Measurements from ENCODE around the gene CASK. TPM values are rescaled to one million over a fixed set of nuclear protein-coding genes. Genes with fewer than 3 reads are reported as not detected.

The CASK gene
- total and polyA plus RNA-seq, 8 donors: 7.3 to 82.0 (median 32.3) TPM

- TF ChIP-seq, protein P1, sequence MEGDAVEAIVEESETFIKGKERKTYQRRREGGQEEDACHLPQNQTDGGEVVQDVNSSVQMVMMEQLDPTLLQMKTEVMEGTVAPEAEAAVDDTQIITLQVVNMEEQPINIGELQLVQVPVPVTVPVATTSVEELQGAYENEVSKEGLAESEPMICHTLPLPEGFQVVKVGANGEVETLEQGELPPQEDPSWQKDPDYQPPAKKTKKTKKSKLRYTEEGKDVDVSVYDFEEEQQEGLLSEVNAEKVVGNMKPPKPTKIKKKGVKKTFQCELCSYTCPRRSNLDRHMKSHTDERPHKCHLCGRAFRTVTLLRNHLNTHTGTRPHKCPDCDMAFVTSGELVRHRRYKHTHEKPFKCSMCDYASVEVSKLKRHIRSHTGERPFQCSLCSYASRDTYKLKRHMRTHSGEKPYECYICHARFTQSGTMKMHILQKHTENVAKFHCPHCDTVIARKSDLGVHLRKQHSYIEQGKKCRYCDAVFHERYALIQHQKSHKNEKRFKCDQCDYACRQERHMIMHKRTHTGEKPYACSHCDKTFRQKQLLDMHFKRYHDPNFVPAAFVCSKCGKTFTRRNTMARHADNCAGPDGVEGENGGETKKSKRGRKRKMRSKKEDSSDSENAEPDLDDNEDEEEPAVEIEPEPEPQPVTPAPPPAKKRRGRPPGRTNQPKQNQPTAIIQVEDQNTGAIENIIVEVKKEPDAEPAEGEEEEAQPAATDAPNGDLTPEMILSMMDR (IDR thresholded peaks at IDR 0.05): no peak
- TF ChIP-seq POLR2A (IDR thresholded peaks at IDR 0.05): no peak
- no peak for TF ChIP-seq EP300 (IDR thresholded peaks at IDR 0.05)
- TF ChIP-seq POLR2AphosphoS5 (IDR thresholded peaks at IDR 0.05): no peak
- no peaks in the 10 kb centered on the region for H3K9me3 ChIP-seq
- no peak overlapping the region for H3K27ac ChIP-seq
- H3K4me1 ChIP-seq: peaks cover 0 to 11% (median 5%) of the 10 kb centered on the region in 4 donors
- WGBS, 5 donors: 56 to 75% (median 67%) methylated on average over 3 of the region's 3 CpGs
- intact Hi-C loops (cut with DNase I; ENCODE audit: low total_unique reads): no loop called here
- no peaks in the 10 kb centered on the region for H3K27me3 ChIP-seq
- H3K36me3 ChIP-seq: no peaks in the 10 kb centered on the region
- DNase-seq: no peak
- no peak overlapping the region for H3K4me3 ChIP-seq
Observed at GRCh38 chrX:41779941-41780340, 143.4 kb downstream of the CASK start.

GRCh38 chrX:41779030-41779564 lies 144.3 kb downstream of the CASK start:
- Histone ChIP-seq H3K4me1 (peaks cover 0 to 11% (median 5%) of the 10 kb centered on the region in 4 donors), H3K27ac (no peak overlapping the region), H3K9me3 (no peaks in the 10 kb centered on the region), H3K36me3 (no peaks in the 10 kb centered on the region), H3K27me3 (no peaks in the 10 kb centered on the region), H3K4me3 (no peak overlapping the region)
- TF ChIP-seq POLR2A (IDR thresholded peaks at IDR 0.05): no peak
- TF ChIP-seq, protein P1 (IDR thresholded peaks at IDR 0.05): no peak
- no peak for TF ChIP-seq EP300 (IDR thresholded peaks at IDR 0.05)
- no peak for TF ChIP-seq POLR2AphosphoS5 (IDR thresholded peaks at IDR 0.05)
- intact Hi-C loops (cut with DNase I; ENCODE audit: low total_unique reads): no loop called here
- WGBS, 5 donors: 20 to 31% (median 30%) methylated on average over 1 of the region's 1 CpG
- peak in 1 of 2 donors; percentile 27 for DNase-seq

- DNase-seq: no peak
Observed at GRCh38 chrX:41761702-41762101, 161.7 kb downstream of the CASK start.

DNA sequence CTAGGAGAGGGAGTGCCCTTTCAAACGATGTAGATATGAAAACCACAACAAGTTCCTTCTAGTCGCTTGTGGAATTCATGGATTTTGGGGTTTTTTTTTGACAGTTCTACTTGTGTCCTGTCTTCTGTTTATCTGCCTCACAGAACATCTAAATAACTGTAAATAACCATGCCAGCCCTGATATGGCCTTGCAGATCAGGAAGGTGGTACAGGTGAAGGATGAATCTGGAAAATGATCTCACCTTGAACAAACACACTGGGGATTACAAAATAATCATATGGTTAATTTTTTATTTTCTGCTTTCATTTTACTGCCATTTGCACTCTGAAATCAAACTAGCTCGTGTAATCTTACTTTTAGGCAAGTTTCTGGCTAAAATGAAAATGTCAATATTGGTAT lies 162.2 kb downstream of the CASK start:
- H3K27ac ChIP-seq: no peak overlapping the region
- no peaks in the 10 kb centered on the region for H3K36me3 ChIP-seq
- peaks cover 0 to 3% (median 0%) of the 10 kb centered on the region in 4 donors for H3K4me1 ChIP-seq
- TF ChIP-seq EP300 (IDR thresholded peaks at IDR 0.05) (no peak), POLR2A (IDR thresholded peaks at IDR 0.05) (no peak), POLR2AphosphoS5 (IDR thresholded peaks at IDR 0.05) (no peak)
- TF ChIP-seq, protein P1 (IDR thresholded peaks at IDR 0.05): no peak
- peak in 1 of 2 donors; percentile 3 for DNase-seq
- 25 to 47% (median 35%) methylated on average over 3 of the region's 3 CpGs for WGBS, 5 donors
- no peak overlapping the region for H3K4me3 ChIP-seq
- H3K27me3 ChIP-seq: no peaks in the 10 kb centered on the region
- H3K9me3 ChIP-seq: no peaks in the 10 kb centered on the region
- intact Hi-C loops (cut with DNase I; ENCODE audit: low total_unique reads): no loop called here

More at GRCh38 chrX:41761702-41762101, 161.7 kb downstream of the CASK start:
- no peaks in the 10 kb centered on the region for H3K27me3 ChIP-seq
- H3K4me3 ChIP-seq: no peak overlapping the region
- no peaks in the 10 kb centered on the region for H3K9me3 ChIP-seq
- intact Hi-C loops (cut with DNase I; ENCODE audit: low total_unique reads): no loop called here
- H3K27ac ChIP-seq: no peak overlapping the region
- peaks cover 0 to 3% (median 0%) of the 10 kb centered on the region in 4 donors for H3K4me1 ChIP-seq
- no peaks in the 10 kb centered on the region for H3K36me3 ChIP-seq
- no peak for TF ChIP-seq POLR2AphosphoS5 (IDR thresholded peaks at IDR 0.05)
- TF ChIP-seq, protein P1 (IDR thresholded peaks at IDR 0.05): no peak
- no peak for TF ChIP-seq POLR2A (IDR thresholded peaks at IDR 0.05)

Data from stomach (tissue), 9 donors.